ENCODE measurements around the gene MADCAM1. TPM values are rescaled to one million over a fixed set of nuclear protein-coding genes. Genes with fewer than 3 reads are reported as not detected.
A peak's percentile ranks its signal among the peaks of the same experiment; 100 is the strongest.

Gene MADCAM1
- total and polyA plus RNA-seq, 2 of the 8 experiments (the other 6 are each of a cell fraction or from before 2014, with no cell fraction given) = 2.3 to 3.0 TPM

DNA sequence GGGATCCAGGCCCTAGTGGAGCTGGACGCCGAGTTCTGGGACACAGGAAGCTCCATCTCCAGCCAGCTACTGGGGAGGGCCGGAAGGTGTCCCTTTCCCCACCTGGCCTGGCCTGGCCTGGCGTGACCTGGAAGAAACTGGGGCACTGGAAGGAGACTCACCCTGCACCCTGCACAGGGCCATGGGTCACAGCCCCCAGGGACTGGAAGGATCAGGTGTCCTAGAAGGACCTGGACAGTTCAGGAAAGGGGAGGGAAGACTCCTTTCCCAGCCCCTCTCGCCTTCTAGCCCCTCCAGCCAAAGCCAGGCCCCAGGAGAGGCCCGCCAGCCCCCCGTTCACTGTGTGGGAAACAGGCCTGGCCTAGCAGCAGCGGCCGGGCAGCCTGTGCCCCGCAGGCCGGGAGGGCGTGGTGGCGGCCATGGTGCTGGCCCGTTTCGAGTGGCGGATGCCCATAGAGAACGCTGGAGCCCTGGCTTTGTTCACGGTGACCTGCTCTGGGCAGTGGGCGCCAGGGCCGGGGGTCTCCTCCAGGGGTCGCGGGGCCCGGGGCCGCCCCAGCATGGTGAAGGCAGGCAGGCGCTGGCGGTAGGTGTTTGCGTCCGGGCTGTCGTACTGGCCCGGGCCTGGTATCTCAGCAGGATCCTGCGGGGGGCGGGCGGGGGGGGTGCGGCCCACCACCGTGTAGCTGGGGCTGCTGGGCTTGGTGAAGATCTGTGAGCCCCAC is 32.6 kb upstream of the MADCAM1 start:
- H2BK15ac ChIP-seq (ENCODE audit: low read length) = 0 out of 2 replicates have a peak overlapping the region, but pooled peaks have one; percentile 16
- H3K56ac ChIP-seq (replicated peaks; ENCODE audit: insufficient read length, low read depth, low read length) = no peak overlapping the region
- H4K91ac ChIP-seq (replicated peaks; ENCODE audit: insufficient read length, low read length) = no peak overlapping the region
- no peak overlapping the region for H2BK20ac ChIP-seq (ENCODE audit: low read length)
- H3K79me1 ChIP-seq (ENCODE audit: low read depth, low read length) = no peaks in the 10 kb centered on the region
- H2BK12ac ChIP-seq (ENCODE audit: low read depth, low read length) = no peak overlapping the region
- H3K27me3 ChIP-seq (replicated peaks in 1 of 4; ENCODE audit: control insufficient read depth in 3 of 4, extremely low read depth in 1 of 4, insufficient read depth in 3 of 4, low read length in 3 of 4) = peaks cover 7 to 32% (median 27%) of the 10 kb centered on the region in 4 experiments
- no peaks in the 10 kb centered on the region for H3K9me3 ChIP-seq (ENCODE audit: insufficient read depth in 2 of 2, low read depth in 1 of 2, low read length in 1 of 2)
- peaks cover 31% of the 10 kb centered on the region; the same call in 1 of the 2 replicates for H3K23me2 ChIP-seq (ENCODE audit: low read depth, low read length)
- FAIRE-seq (no peak), DNase-seq (ENCODE audit: low read depth in 1 of 2, low spot score in 2 of 2) (no peak)
- H2AK5ac ChIP-seq (ENCODE audit: low read depth, low read length) = no peak overlapping the region
- POLR2A ChIA-PET (ENCODE audit: partially characterized antibody) = interaction anchor here (2.4 kb wide), 1 partner anchor 24 kb away, joined by 9 read pairs; no protein-coding TSS in a partner anchor
- H2BK5ac ChIP-seq (ENCODE audit: low read depth, low read length) = no peak overlapping the region
- no peaks in the 10 kb centered on the region for H3K79me2 ChIP-seq (ENCODE audit: control insufficient read depth in 1 of 2, insufficient read depth in 2 of 2, low read length in 2 of 2)
- H2BK120ac ChIP-seq (replicated peaks; ENCODE audit: low read depth, low read length) = no peak overlapping the region
- CTCF ChIA-PET (ENCODE audit: partially characterized antibody) = interaction anchor here (0.6 to 2.4 kb wide), 6 partner anchors 22 to 121 kb away, joined by 3 to 8 read pairs (median 3); no protein-coding TSS in a partner anchor
- no peak overlapping the region for H3K18ac ChIP-seq (ENCODE audit: extremely low read depth, low read length)
- peaks cover 0 to 6% of the 10 kb centered on the region in 2 experiments for H4K20me1 ChIP-seq (replicated peaks in 1 of 2; ENCODE audit: control insufficient read depth in 1 of 2, insufficient read depth in 2 of 2, low read length in 2 of 2)
- H3K4me1 ChIP-seq (replicated peaks in 1 of 4; ENCODE audit: control insufficient read depth in 3 of 4, insufficient read depth in 4 of 4, low read length in 3 of 4) = peaks cover 1 to 10% (median 2%) of the 10 kb centered on the region in 4 experiments; a peak in 3 of 7 replicates
- H3K4ac ChIP-seq (replicated peaks; ENCODE audit: insufficient read length, low read depth, low read length) = no peak overlapping the region
- H4K8ac ChIP-seq (ENCODE audit: extremely low read depth, insufficient read depth, low read length) = no peak overlapping the region
- H3K9ac ChIP-seq (replicated peaks in 1 of 4; ENCODE audit: extremely low read depth in 1 of 4, low read depth in 3 of 4, low read length in 3 of 4) = no peak overlapping the region
- H3K4me3 ChIP-seq (ENCODE audit: extremely low read depth in 1 of 4, insufficient read depth in 2 of 4, low read depth in 3 of 4, low read length in 4 of 4) = no peak overlapping the region
- TF ChIP-seq EP300 (IDR thresholded peaks at IDR 0.05; ENCODE audit: borderline replicate concordance in 1 of 2, low read depth in 2 of 2, low read length in 2 of 2) (no peak), FOSL1 (IDR thresholded peaks at IDR 0.05; ENCODE audit: insufficient read depth, low read depth, low read length) (no peak), SP2 (IDR thresholded peaks at IDR 0.05; ENCODE audit: low read length) (no peak), POLR2A (IDR thresholded peaks at IDR 0.05; ENCODE audit: control extremely low read depth in 1 of 2, low read depth in 2 of 2, low read length in 2 of 2) (no peak), TAF1 (IDR thresholded peaks at IDR 0.05; ENCODE audit: low read depth, low read length) (no peak), JUN (IDR thresholded peaks at IDR 0.05; ENCODE audit: low read depth, low read length) (no peak), CBX8 (IDR thresholded peaks at IDR 0.05; ENCODE audit: borderline replicate concordance, low read depth, low read length) (no peak), POU5F1 (IDR thresholded peaks at IDR 0.05; ENCODE audit: low read depth, low read length) (no peak), CHD1 (IDR thresholded peaks at IDR 0.05; ENCODE audit: low read depth, low read length) (no peak), KDM1A (IDR thresholded peaks at IDR 0.05; ENCODE audit: borderline replicate concordance, low read length) (no peak)
- TF ChIP-seq, protein P1, sequence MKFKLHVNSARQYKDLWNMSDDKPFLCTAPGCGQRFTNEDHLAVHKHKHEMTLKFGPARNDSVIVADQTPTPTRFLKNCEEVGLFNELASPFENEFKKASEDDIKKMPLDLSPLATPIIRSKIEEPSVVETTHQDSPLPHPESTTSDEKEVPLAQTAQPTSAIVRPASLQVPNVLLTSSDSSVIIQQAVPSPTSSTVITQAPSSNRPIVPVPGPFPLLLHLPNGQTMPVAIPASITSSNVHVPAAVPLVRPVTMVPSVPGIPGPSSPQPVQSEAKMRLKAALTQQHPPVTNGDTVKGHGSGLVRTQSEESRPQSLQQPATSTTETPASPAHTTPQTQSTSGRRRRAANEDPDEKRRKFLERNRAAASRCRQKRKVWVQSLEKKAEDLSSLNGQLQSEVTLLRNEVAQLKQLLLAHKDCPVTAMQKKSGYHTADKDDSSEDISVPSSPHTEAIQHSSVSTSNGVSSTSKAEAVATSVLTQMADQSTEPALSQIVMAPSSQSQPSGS (IDR thresholded peaks at IDR 0.05; ENCODE audit: low read length) = no peak
- no peak overlapping the region for H4K5ac ChIP-seq (ENCODE audit: insufficient read length, low read depth, low read length)
- no peak overlapping the region for H2AFZ ChIP-seq (ENCODE audit: low read length)
- H3K23ac ChIP-seq (ENCODE audit: insufficient read length) = no peak overlapping the region
- H3K4me2 ChIP-seq (ENCODE audit: insufficient read depth in 1 of 2, low read depth in 2 of 2, low read length in 2 of 2) = no peak overlapping the region
- 88% methylated on average over 20 of the region's 35 CpGs; no CpG with 5 or more reads in 1 of the 2 experiments for WGBS, 2 experiments (ENCODE audit: extremely low coverage in 1 of 2, insufficient coverage in 1 of 2, insufficient read length in 1 of 2, insufficient replicate concordance in 2 of 2, low coverage in 1 of 2, low lambda C conversion rate in 2 of 2, missing lambda C conversion rate in 1 of 2)
- H3K36me3 ChIP-seq (ENCODE audit: control insufficient read depth in 2 of 4, insufficient read depth in 4 of 4, low read length in 3 of 4) = no peaks in the 10 kb centered on the region
- no peak overlapping the region for H3K27ac ChIP-seq (ENCODE audit: low read depth, low read length)
- no peak overlapping the region for H3K14ac ChIP-seq (ENCODE audit: insufficient read length)
